ENCODE measurements around the gene DLGAP1. TPM values are rescaled to one million over a fixed set of nuclear protein-coding genes. Genes with fewer than 3 reads are reported as not detected.

Gene DLGAP1
- total RNA-seq, 1 experiment from 2014 or later: 0.39 TPM

DNA sequence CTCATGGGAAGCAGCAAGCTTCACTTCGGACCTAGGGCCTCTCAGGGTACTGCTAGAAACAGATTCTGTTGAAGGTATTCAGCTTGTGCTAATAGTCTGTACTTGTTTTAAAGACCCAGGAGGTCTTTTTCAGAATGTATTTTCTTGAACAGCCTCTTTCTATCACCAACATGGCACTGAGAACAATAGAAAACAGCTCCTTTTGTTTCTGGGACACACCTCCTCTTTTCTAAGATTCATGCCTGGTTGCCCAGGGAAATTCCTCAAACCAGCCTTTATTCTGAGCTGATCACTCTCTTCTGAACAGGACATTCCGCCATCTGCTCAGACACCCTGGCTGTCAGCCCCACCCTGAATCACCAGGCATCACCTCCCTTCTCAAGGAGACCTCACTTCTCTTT lies 615.5 kb downstream of the DLGAP1 start:
- H3K4me3 ChIP-seq (replicated peaks in 1 of 2; ENCODE audit: low read depth in 1 of 2, low read length in 2 of 2): no peak overlapping the region
- no peaks in the 10 kb centered on the region for H3K9me3 ChIP-seq (ENCODE audit: control insufficient read depth in 1 of 2, insufficient read depth in 1 of 2, low read depth in 1 of 2, low read length in 2 of 2)
- no peak overlapping the region for H3K4me2 ChIP-seq (ENCODE audit: low read length)
- H3K27ac ChIP-seq (ENCODE audit: low read depth, low read length): no peak overlapping the region
- no peak for TF ChIP-seq CBX3 (IDR thresholded peaks at IDR 0.05; ENCODE audit: low read depth)
- H4K20me1 ChIP-seq (ENCODE audit: insufficient read depth): no peaks in the 10 kb centered on the region
- H3K4me1 ChIP-seq (ENCODE audit: control insufficient read depth in 1 of 2, insufficient read depth in 2 of 2, low read length in 2 of 2): no peaks in the 10 kb centered on the region
- no peaks in the 10 kb centered on the region for H3K36me3 ChIP-seq (ENCODE audit: control insufficient read depth in 1 of 2, insufficient read depth in 2 of 2, low read length in 2 of 2)
- no peak overlapping the region for H3K9ac ChIP-seq (ENCODE audit: low read length)
- intact Hi-C loops (cut with micrococcal nuclease): no loop called here
- no peak overlapping the region for H2AFZ ChIP-seq (ENCODE audit: low read depth, low read length, poor library complexity, severe bottlenecking)
- ATAC-seq: no peak
- ChIA-PET CTCF (interaction anchor here (2.8 kb wide), 1 partner anchor 68 kb away, joined by 7 read pairs; no protein-coding TSS in a partner anchor), RAD21 (ENCODE audit: low non-redundant PET in 1 of 2, low total read pairs in 2 of 2, uncharacterized antibody in 2 of 2, unreplicated experiment in 2 of 2) (no interaction called here), POLR2A (no interaction called here)
- no peaks in the 10 kb centered on the region for H3K27me3 ChIP-seq (ENCODE audit: insufficient read depth, low read length)
- no peak for DNase-seq (ENCODE audit: low read depth, low spot score)
- no peaks in the 10 kb centered on the region for H3K79me2 ChIP-seq (ENCODE audit: insufficient read depth, low read length)
- no peaks in the 10 kb centered on the region for H3K9me2 ChIP-seq (ENCODE audit: insufficient read depth)
- BruUV-seq (replicated peaks): no TSS peak

DNA sequence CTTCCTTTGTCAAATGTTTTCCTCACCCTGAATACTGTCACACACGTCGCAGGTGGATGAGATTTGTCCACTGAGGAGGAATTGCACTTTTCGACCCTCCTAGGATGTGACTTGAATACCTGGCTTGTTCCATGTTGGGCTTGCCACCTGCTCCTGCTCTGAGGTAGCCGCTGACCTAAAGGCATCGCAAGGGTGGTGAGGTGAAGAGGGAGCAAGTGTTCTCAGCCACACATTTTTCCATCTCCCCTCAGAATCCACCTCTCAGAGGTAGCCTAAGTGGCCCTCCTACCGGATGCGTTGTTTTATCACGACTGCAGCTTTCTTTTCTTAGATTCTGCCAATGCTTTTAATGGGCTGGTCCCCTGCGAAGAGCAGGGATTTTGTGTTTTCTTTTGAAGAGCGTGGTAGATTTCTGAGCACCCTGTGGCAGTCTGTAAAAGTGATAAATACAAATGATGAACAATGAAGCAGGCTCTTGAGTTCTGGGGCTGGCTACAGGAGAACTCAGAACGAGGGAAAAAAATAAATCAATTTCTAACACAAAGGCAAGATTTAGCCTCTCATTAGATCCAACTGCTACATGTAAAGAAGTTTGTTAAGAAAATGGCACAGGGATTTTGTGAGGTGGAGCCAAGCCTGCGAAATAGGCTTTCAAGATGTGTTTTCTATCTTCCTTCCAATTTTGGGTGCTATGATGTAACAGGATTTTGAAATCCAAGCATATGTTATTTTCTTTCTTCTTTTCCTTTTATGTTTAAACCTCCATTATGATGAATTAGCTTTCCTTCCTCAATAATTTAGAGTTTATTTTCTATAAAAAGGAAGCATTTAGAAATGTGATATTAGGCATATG lies 618.4 kb downstream of the DLGAP1 start:
- Histone ChIP-seq H2AFZ (ENCODE audit: low read depth, low read length, poor library complexity, severe bottlenecking) (no peak overlapping the region), H3K4me3 (replicated peaks in 1 of 2; ENCODE audit: low read depth in 1 of 2, low read length in 2 of 2) (no peak overlapping the region), H4K20me1 (ENCODE audit: insufficient read depth) (no peaks in the 10 kb centered on the region), H3K9ac (ENCODE audit: low read length) (no peak overlapping the region), H3K27ac (ENCODE audit: low read depth, low read length) (no peak overlapping the region), H3K36me3 (ENCODE audit: control insufficient read depth in 1 of 2, insufficient read depth in 2 of 2, low read length in 2 of 2) (no peaks in the 10 kb centered on the region), H3K27me3 (ENCODE audit: insufficient read depth, low read length) (no peaks in the 10 kb centered on the region), H3K79me2 (ENCODE audit: insufficient read depth, low read length) (no peaks in the 10 kb centered on the region), H3K4me1 (ENCODE audit: control insufficient read depth in 1 of 2, insufficient read depth in 2 of 2, low read length in 2 of 2) (no peaks in the 10 kb centered on the region), H3K9me2 (ENCODE audit: insufficient read depth) (no peaks in the 10 kb centered on the region), H3K9me3 (ENCODE audit: control insufficient read depth in 1 of 2, insufficient read depth in 1 of 2, low read depth in 1 of 2, low read length in 2 of 2) (no peaks in the 10 kb centered on the region), H3K4me2 (ENCODE audit: low read length) (no peak overlapping the region)
- intact Hi-C loops (cut with micrococcal nuclease): no loop called here
- no TSS peak for BruUV-seq (replicated peaks)
- no peak for ATAC-seq
- ChIA-PET POLR2A (no interaction called here), CTCF (interaction anchor here (0.6 kb wide), 1 partner anchor 65 kb away, joined by 4 read pairs; no protein-coding TSS in a partner anchor), RAD21 (ENCODE audit: low non-redundant PET in 1 of 2, low total read pairs in 2 of 2, uncharacterized antibody in 2 of 2, unreplicated experiment in 2 of 2) (no interaction called here)
- no peak for TF ChIP-seq CEBPB (IDR thresholded peaks at IDR 0.05; ENCODE audit: low read depth)
- no peak for TF ChIP-seq JUND (IDR thresholded peaks at IDR 0.05)
- TF ChIP-seq EGR1 (IDR thresholded peaks at IDR 0.05; ENCODE audit: low read depth): no peak
- no peak for TF ChIP-seq CBX3 (IDR thresholded peaks at IDR 0.05; ENCODE audit: low read depth)
- TF ChIP-seq, protein P1, sequence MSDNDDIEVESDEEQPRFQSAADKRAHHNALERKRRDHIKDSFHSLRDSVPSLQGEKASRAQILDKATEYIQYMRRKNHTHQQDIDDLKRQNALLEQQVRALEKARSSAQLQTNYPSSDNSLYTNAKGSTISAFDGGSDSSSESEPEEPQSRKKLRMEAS (IDR thresholded peaks at IDR 0.05): no peak
- TF ChIP-seq SRF (IDR thresholded peaks at IDR 0.05; ENCODE audit: low read depth): no peak
- no peak for TF ChIP-seq ZNF274 (IDR thresholded peaks at IDR 0.05; ENCODE audit: low read depth, low read length)
- TF ChIP-seq, protein P2, sequence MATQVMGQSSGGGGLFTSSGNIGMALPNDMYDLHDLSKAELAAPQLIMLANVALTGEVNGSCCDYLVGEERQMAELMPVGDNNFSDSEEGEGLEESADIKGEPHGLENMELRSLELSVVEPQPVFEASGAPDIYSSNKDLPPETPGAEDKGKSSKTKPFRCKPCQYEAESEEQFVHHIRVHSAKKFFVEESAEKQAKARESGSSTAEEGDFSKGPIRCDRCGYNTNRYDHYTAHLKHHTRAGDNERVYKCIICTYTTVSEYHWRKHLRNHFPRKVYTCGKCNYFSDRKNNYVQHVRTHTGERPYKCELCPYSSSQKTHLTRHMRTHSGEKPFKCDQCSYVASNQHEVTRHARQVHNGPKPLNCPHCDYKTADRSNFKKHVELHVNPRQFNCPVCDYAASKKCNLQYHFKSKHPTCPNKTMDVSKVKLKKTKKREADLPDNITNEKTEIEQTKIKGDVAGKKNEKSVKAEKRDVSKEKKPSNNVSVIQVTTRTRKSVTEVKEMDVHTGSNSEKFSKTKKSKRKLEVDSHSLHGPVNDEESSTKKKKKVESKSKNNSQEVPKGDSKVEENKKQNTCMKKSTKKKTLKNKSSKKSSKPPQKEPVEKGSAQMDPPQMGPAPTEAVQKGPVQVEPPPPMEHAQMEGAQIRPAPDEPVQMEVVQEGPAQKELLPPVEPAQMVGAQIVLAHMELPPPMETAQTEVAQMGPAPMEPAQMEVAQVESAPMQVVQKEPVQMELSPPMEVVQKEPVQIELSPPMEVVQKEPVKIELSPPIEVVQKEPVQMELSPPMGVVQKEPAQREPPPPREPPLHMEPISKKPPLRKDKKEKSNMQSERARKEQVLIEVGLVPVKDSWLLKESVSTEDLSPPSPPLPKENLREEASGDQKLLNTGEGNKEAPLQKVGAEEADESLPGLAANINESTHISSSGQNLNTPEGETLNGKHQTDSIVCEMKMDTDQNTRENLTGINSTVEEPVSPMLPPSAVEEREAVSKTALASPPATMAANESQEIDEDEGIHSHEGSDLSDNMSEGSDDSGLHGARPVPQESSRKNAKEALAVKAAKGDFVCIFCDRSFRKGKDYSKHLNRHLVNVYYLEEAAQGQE (IDR thresholded peaks at IDR 0.05; ENCODE audit: low read depth): no peak
- TF ChIP-seq FOSL1 (IDR thresholded peaks at IDR 0.05; ENCODE audit: low read depth): no peak
- no peak for TF ChIP-seq SP1 (IDR thresholded peaks at IDR 0.05; ENCODE audit: low read depth)
- no peak for TF ChIP-seq EZH2 (IDR thresholded peaks at IDR 0.05)
- TF ChIP-seq, protein P3, sequence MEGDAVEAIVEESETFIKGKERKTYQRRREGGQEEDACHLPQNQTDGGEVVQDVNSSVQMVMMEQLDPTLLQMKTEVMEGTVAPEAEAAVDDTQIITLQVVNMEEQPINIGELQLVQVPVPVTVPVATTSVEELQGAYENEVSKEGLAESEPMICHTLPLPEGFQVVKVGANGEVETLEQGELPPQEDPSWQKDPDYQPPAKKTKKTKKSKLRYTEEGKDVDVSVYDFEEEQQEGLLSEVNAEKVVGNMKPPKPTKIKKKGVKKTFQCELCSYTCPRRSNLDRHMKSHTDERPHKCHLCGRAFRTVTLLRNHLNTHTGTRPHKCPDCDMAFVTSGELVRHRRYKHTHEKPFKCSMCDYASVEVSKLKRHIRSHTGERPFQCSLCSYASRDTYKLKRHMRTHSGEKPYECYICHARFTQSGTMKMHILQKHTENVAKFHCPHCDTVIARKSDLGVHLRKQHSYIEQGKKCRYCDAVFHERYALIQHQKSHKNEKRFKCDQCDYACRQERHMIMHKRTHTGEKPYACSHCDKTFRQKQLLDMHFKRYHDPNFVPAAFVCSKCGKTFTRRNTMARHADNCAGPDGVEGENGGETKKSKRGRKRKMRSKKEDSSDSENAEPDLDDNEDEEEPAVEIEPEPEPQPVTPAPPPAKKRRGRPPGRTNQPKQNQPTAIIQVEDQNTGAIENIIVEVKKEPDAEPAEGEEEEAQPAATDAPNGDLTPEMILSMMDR (IDR thresholded peaks at IDR 0.05 in 2 of 3, conservative IDR thresholded peaks at IDR 0.05 in 1 of 3; ENCODE audit: borderline replicate concordance in 1 of 3, insufficient read depth in 1 of 3, low read depth in 2 of 3, low read length in 2 of 3): no peak
- no peak for TF ChIP-seq EZH2phosphoT487 (IDR thresholded peaks at IDR 0.05; ENCODE audit: borderline replicate concordance)
- DNase-seq (ENCODE audit: low read depth, low spot score): no peak

Data from HCT116 (cell line).